ENCODE measurements around the gene DNASE2B.
"Not testable (repeated sequence)": the region's sequence is repeated elsewhere in the genome, so short reads cannot be mapped to it uniquely, and the experiment has no call there.

The DNASE2B gene

GRCh38 chr1:84412316-84412942 lies 14.1 kb downstream of the DNASE2B start:
- no peak for DNase-seq (ENCODE audit: low read depth)

GRCh38 chr1:84415396-84415795 lies 17.1 kb downstream of the DNASE2B start:
- DNase-seq (ENCODE audit: low read depth) = no peak

GRCh38 chr1:84422909-84423308 lies 24.6 kb downstream of the DNASE2B start:
- no peak for DNase-seq (ENCODE audit: low read depth)

- DNase-seq (ENCODE audit: low read depth) = no peak
These were observed 26.3 kb downstream of the DNASE2B start for GRCh38 chr1:84424513-84425149.

- no peak for DNase-seq (ENCODE audit: low read depth)
These were observed 27.0 kb downstream of the DNASE2B start for GRCh38 chr1:84425150-84425896.

- no peak for DNase-seq (ENCODE audit: low read depth)
These were observed 28.1 kb downstream of the DNASE2B start for GRCh38 chr1:84426376-84426775.

- DNase-seq (ENCODE audit: low read depth) = no peak
These were observed 29.2 kb downstream of the DNASE2B start for GRCh38 chr1:84427250-84428188.

GRCh38 chr1:84428235-84428634 lies 30.0 kb downstream of the DNASE2B start:
- DNase-seq (ENCODE audit: low read depth) = no peak

- DNase-seq (ENCODE audit: low read depth) = no peak
These were observed 30.9 kb downstream of the DNASE2B start for GRCh38 chr1:84429231-84429630.

GRCh38 chr1:84430546-84430945 lies 32.3 kb downstream of the DNASE2B start:
- no peak for DNase-seq (ENCODE audit: low read depth)

- DNase-seq (ENCODE audit: low read depth) = peak; percentile 47
These were observed 35.2 kb downstream of the DNASE2B start for GRCh38 chr1:84433258-84434080.

- no peak for DNase-seq (ENCODE audit: low read depth)
These were observed 35.9 kb downstream of the DNASE2B start for GRCh38 chr1:84434081-84434769.

- no peak for DNase-seq (ENCODE audit: low read depth)
These were observed 36.7 kb downstream of the DNASE2B start for GRCh38 chr1:84434801-84435549.

- DNase-seq (ENCODE audit: low read depth) = no peak
These were observed 38.8 kb downstream of the DNASE2B start for GRCh38 chr1:84436876-84437655.

- DNase-seq (ENCODE audit: low read depth) = no peak
These were observed 44.0 kb downstream of the DNASE2B start for GRCh38 chr1:84442256-84442655.

GRCh38 chr1:84442747-84443646 lies 44.7 kb downstream of the DNASE2B start:
- DNase-seq (ENCODE audit: low read depth) = peak; percentile 8

- DNase-seq (ENCODE audit: low read depth) = not testable (repeated sequence)
These were observed 50.4 kb downstream of the DNASE2B start for GRCh38 chr1:84448704-84449103.

GRCh38 chr1:84450910-84451309 lies 52.6 kb downstream of the DNASE2B start:
- no peak for DNase-seq (ENCODE audit: low read depth)

Data from T follicular helper cell (primary cell).